RCC 7860 (cell line): ENCODE data around the gene MINDY4.

Experiments
- DNase-seq: peaks from one replicate; pipeline ENCODE4 v3.0.0-alpha.2; 2015; ENCODE audit warnings: low spot score
- FAIRE-seq: peaks from 2 replicates; lab custom pipeline; 2012; peaks lifted over from hg19 to GRCh38; lab: Jason Lieb, UNC

Gene MINDY4

DNA sequence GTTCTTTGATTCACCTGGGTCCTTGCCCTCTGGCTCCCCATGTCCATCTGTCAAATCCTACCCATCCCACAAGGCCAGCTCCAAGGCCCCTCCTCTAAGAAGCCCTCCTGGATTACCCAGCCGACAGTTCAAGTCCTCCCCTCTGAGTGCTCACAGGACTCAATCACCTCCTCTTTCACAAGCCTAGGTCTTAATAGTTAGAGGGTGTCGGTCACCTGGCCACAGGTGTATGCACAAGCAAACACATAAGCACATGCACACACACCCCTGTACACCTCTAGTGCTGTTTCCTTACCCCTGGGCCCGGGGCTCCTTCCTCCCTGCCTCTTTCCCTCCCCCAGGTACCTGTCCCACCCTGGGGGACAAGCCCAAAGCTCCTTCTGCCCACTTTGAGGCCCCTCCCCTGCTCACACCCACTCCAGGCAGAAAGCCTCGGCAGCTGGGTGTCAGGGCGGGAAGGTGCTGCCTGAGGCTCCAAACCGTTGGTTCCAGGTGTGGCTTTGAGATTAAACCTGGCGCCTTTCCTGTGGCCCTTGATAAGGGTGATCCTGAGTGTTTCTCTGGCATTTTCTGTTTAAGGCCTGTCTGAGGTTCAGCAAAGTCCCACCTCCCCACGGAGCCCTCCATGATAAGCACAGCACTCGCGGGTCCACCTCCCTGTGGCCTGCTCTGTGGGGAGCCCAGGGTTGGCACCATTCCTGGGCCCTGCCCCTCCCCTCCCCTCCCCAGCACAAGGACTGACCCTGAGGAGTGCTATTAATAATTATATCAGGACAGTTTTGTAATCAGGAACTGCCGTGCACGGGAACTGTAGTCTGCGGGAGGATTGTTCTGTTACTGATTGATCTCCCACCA lies 125.8 kb downstream of the MINDY4 start:
- FAIRE-seq (no peak), DNase-seq (no peak)

DNA sequence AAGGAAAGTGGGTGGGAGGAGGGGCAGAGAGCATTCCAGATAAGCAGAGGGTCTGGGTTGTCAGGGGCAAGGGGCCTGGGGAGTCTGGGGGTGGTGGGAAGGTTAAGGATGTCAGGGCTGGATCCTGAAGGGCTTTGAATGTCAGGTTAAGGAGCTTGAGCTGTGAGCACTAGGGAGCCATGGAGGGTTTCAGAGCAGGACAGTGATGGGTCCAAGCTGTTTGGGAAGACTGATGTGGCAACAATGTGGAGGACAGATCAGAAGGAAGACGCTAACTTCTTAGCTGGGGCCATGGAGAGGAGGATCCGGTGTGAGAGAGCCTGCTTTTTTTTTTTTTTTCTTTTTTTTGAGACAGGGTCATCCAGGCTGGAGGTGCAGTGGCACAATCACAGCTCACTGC lies 126.6 kb downstream of the MINDY4 start:
- DNase-seq (no peak), FAIRE-seq (no peak)

DNA sequence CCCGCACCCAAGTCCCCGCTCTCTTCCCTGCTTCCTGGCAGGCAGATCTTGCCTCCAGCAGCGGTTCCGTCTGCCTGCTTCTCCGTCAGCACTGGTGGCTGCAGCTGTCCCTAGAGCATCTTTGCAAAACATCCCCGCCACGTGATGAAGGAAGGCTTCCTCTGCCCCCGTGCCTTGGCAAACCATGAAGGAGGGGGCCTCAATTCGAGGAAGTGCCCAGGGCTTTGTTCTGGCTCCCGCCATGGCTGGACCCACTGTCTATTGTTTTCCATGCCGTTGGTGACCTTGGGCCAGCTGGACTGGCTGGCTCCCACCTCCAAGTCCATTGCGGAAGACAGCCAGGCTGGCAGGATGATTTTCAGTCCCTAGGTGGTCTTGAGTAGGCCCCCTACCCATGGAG lies 127.2 kb downstream of the MINDY4 start:
- no peak for FAIRE-seq
- no peak for DNase-seq

DNA sequence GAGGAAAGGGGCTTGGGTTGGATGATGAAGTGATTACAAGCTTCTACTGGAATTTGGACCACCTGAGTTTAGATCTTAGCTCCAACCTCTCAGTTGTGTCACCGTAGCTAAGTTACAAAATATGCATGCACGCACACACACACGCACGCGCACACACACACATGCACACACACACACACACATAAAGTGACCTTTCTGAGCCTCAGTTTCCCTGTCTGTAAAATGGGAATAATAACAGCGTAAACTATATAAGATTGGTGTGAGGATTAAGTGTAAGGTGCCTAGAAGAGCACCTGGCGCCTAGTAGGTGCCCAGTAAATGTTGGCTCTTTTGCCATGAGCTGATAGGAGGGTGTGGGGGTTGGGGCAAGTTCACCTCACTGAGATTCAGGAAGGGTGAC lies 127.8 kb downstream of the MINDY4 start:
- no peak for FAIRE-seq

DNA sequence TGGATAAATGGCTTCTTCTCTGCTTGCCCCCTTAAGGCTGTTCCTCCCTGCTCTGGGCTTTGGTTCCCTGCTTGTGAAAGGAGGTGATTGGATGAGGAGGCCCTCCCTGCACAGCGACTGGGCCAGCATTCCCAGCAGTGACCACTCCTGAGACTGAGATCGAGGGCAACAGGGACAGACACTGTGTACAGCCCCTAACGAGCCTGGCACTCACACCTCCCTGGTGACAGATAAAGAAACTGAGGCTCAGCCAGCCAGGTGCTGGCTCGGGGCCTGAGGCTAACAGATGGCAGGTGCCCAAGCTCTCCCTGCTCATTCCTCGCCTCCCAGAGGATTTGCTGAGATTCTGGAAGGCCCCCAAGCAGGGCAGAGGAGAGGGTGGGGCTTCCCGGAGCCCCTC lies 128.4 kb downstream of the MINDY4 start:
- FAIRE-seq (no peak), DNase-seq (no peak)

More for the DNA sequence above, 127.8 kb downstream of the MINDY4 start:
- no peak for DNase-seq

DNA sequence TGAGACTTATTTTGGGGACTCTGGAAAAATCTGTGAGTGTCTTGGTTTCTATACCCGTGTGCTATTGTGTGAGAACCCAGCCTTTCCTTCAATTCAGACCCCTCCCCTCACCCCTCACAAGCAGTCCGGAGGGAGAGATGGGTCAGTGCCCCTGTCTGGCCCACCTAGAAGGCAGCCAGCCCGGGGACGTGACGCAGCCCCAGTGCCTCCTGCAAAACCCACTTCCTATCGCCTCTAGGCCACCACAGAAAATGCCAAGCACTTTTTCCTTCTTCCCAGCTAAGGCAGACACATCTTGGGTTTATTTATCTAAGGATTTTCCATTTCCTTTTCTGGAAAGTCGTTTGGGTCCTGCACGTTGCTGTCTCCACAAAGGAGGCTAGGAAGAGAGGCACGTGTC lies 128.8 kb downstream of the MINDY4 start:
- FAIRE-seq (no peak), DNase-seq (no peak)

DNA sequence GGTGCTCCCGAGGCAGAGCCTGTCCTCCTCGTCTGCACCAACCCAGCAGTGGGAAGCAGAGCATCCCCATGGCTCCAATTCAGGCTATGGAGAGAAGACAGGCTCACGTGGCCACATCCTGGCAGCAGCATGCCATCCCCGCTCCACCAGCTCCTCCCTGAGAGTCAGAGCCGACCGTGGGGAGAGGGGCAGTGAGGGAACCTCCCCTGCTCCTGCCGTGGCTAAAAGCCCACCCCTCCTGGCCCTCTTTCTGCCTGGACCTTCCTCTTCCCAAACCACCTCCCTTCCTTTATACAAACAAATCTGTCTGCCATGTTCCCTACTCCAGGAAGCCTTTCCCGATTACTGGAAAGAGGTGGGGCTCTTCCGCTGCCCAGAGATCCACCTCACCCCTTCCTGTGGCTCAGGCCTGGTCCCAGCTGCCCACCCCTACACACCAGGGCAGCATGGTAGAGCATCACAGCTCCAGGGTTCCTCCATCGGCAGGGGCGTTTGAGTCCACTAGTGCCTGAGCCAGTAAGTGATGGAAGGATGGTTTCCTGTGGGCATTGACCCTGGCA lies 129.7 kb downstream of the MINDY4 start:
- FAIRE-seq (no peak), DNase-seq (no peak)

DNA sequence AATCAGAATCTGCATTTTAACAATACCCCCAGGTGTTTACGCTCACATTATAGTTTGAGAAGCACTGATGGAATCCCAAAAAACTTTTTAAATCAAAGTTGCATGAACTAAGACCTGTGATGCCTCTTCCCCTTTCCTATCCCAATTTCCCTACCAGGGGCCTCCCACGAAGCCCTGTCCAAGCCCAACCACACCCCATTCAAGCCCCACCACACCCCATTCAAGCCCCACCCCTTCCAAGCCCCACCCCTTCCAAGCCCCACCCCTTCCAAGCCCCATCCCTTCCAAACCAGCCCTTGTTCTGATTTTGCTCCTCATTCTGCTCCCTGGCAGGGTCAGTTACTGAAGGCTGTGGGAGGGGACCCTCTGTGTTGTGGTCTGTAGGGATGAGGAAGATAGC lies 130.6 kb downstream of the MINDY4 start:
- no peak for DNase-seq
- FAIRE-seq, result no peak

DNA sequence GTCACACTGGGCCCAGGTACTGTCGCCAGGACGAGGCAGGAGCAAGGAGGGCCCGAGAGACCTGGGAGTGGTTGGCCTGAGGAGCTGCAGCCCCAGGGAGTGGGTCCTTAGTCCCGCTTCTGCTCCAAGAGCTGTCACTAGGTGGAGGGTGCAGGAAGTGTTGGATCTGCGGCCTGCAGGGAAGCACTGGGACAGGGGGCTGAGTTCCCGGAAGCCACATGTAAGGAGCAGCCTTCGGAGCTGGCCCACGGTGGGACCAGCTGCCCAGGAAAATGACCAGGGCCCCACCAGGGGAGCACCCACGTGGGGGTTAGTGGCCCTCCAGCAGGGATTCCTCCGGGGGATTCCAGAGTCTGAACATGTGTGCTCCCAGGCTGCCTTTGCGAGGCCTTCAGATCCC lies 131.2 kb downstream of the MINDY4 start:
- DNase-seq (no peak), FAIRE-seq (no peak)

DNA sequence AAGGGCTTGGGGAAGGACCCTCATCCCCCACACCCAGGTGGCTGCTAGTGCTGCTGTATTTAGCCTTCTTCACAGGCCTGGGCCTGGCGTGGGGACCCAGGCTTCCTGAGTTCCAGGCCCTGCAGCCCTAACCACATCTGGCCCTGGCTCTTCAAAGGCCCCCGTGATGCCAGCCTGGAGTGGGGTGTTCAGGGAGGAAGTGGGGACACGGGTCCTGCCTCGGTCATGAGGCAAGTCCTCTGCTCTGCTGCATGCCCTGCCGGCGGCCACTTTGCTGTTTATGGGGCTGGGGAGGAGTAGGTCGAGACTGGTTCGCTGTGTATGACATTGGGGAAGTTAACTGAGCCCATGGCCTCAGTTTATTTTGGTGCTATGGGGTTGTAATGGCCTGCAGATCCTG lies 131.9 kb downstream of the MINDY4 start:
- no peak for FAIRE-seq
- no peak for DNase-seq

DNA sequence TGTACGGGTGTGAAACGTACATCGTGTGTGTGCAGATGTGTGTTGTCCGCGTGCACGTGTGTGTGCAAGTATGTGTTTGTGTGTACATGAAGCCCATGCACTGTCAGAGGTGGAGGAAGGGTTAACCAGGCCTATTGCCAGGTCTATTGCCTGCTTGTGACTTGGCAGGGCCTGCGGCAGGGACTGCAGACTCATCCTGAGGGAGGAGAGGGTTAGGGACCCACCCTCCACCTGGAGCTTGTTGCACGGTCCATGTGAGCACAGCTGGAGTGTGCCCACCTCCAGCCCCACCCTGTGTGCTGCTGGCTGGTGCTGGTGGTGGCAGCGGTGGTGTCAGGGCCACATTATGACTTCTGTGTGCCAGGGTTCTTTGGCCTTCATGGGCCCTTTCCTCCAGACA lies 133.3 kb downstream of the MINDY4 start:
- DNase-seq (no peak), FAIRE-seq (no peak)

DNA sequence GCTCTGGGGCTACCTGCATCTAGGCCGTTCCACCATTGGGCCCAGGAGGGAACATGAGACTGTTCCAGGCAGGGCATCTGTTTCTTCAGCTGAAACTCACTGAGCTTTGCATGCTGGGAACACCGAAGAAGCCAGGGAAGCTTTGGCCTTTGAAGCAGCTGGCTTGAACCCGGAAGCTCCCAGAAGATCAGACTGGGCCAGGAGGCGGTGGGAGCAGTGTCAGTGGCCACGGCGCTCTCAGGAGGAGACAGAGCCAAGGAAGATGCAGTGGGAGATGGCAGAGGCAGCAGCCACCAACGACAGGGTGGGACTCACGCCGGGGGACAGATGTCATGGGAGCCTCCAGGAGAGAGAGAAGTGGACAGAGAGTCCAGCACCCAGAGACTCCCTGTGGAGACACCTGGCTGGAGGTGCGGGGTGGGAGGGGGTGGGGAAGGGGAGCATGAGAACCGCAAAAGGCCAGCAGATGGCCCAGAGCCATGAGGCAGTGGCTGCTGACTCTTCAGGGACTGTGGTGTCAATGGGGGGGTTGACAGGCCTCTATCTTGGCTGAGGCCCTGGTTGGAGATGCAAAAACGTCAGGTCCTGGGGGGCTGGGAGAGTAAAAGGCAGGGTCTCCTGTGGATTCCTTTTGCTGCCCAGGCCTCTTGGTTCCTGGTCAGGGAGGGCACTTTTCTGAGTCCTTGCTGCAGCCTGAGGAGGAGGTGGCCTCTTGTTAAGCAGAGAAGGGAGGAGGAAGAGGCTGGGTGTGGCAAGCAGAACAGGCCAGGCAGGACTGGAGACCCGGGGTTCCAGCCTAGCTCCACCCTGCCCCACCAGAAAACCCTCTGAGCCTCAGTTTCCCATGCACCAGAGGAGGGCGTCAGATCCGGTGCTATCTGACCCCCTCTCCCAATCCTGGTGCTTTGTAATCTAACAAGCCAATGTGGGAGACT lies 134.1 kb downstream of the MINDY4 start:
- FAIRE-seq, result no peak
- DNase-seq, result no peak

DNA sequence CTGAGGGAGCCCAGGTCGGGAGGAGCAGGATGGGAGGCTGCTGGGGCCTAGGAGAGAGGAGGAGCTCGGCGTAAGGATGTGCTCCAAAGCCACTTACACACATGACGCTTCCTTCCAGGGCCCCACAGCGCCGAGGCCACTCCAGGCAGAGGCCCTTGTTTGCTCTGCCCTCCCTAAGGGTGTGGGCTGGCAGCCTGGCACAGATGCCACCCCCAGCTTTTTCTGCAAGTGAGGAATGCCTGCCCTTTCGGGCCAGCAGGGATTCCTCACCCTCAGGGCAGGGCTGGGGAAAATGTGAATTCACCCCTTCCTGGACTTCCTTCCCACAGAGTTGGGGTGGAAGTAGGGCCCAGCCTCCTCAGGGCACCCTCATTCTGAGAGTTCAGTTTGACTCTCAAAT lies 134.8 kb downstream of the MINDY4 start:
- FAIRE-seq (no peak), DNase-seq (no peak)

DNA sequence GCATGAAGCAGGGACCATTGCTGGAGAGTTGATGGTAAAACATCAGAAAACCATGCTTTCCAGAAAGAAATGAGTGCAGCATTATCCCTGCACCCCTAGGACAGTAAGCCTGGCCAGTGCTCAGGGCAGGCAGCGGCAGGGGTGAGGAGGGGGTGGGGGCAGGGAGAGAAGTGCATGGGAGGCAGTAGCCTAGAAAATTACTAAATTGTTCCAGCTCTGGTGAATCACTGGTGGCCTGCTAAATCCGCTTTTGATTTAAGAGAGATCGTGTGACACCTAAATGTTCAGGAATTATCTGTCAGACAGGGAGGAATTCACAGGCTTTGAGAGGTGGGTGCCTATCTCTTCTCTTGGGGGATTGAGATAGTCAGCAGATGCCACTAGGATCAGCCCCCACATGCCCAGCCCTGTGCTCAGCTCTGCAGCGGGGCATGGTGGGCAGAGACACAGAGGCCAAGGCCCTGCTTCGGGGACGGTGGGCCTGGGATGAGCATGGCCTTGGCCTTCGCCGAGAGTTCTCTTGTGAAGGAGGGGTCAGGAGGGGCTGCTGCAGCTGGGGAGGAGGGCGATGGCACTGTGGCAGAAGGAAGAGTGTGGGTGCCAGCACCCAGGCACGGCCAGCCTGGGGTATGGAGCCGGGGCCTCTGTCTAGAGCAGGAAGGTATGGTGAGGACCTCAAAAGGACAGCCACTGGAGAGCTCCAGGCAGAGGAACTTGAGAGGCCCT lies 135.5 kb downstream of the MINDY4 start:
- DNase-seq (no peak), FAIRE-seq (no peak)

DNA sequence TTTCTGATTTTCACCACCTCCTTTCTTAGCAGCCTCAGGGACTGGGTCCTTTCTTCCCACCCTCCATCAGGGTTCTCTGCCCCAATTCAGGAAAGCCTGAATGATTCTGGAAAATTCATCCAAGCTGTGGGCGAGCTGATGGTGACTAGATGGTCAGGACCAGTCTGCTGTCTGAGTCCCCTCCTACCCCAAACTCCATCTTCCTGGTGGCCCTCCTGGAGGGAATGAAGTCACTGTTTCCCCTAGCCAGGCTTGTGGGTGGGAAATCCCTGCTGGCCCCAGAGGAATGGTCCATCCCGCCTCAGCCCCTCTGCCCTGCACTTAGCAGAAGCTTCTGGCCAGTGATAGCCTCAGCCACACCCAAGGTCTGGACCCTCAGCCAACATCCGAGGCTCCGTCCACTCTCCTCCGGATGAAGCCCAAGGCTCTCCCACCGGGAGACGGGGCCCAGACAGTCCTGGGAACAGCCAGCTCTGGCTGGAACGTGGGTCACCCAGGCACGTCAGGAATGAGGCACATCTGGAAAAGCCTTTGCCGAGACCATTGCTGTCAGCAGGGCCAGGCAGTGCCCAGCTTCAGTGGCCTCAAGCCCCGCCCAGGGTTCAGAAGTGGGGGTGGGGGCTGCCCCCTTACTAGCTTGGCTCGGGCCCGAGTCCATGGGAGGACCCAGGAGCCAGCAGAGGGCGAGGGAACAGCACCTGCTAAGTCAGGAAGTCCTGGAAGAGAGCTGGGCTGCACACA lies 136.5 kb downstream of the MINDY4 start:
- no peak for DNase-seq
- no peak for FAIRE-seq

DNA sequence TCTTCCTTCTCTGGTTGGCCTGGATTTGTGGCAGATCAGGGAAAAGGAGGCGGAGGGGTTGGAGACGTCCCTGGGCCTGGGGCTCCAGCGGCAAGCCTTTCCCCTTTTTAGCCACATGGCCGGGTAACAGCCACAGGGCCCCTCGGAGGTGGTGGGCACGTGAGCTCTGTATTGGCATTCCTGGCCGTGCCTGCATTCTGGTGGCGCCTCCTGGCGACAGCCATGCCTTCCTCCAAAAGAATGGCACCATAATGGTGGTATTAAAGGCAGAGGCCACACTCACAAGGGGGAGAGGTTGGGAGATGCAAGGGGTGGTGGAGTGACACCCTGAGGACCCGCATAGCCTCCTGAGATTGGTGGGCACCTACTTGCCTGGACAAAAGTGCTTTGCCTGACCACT lies 137.5 kb downstream of the MINDY4 start:
- no peak for DNase-seq
- FAIRE-seq, result no peak

DNA sequence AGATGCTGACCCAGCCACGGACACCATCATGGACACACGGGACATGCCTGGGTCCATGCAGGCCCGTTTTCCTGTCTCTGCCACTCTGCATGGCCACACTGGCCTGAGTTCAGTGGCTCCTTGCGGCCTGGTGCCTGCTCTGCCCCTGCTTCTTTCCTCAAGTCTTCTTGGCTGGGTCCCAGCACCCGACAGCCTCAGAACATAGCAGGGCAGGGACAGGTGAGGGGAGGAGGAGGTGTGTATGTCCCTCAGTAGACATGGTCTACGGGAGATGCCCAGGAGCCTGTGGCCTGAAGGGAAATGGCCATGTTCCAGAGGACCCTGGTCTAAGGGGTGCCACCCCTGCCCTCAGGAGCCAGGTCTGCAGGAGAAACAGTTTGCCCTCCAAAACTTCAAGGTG lies 138.2 kb downstream of the MINDY4 start:
- no peak for DNase-seq
- FAIRE-seq, result no peak

DNA sequence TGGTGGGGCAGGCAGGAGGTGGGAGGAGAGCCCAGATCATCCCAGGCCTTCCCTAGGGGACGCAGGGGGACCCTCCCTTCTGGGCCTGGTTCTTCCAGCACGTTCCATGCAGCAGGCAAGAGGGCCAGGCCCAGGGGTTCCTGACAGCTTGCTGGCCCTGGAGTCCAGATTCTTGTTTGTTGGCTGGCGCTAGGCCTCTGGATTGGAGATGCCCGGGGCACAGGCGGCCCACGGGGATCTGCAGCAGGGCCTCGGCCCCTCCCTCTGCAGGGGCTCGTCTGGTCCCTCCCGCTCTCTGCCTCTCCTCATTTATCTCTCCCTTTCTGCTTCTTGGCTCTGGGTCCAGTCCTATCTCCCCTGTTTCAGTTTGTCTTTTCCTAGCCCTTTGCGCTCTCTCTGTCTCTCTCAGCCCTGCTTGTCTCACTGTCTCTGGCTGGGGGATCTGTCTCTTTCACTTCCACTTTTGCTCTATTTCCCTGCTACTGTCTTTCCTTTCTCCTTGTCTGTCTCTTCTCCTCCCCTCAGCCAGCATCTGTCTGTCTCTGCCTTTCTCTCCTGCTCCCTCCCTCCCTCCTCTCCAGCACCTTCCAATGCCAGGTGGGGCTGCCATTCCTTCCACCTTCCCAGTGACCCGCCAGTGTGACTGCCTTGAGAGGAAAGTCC lies 139.3 kb downstream of the MINDY4 start:
- no peak for FAIRE-seq

DNA sequence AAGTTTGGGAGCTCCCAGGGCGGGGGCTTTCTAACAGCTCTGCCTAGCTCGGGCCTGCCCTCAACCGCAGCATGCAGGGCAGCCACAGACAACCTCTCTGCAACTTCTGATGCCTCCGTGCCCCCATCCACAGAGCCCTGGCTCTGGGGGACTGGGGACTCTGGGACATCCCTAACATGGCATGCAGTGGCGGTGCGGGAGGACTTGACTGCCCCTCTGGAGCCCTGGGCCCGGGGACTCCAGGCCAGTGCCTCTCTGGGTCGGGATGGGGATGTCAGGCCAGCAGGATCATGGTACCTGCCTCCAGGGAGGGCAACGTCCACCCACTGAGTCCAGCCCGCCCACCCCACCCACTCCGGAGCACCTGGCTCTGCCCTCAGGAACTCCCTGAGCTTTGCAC lies 139.9 kb downstream of the MINDY4 start:
- no peak for DNase-seq

More for the DNA sequence above, 139.3 kb downstream of the MINDY4 start:
- DNase-seq, result no peak

DNA sequence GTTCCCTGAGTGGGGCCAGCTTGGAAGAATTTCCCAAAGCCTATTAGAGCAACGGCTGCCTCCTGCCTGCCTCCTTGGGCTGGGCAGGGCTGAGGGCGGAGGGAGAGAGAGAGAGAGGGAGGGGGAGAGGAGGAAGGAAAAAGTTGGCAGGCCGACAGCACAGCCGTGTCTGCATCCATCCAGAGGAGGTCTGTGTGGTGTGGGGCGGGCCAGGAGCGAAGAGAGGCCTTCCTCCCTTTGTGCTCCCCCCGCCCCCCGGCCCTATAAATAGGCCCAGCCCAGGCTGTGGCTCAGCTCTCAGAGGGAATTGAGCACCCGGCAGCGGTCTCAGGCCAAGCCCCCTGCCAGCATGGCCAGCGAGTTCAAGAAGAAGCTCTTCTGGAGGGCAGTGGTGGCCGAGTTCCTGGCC lies 140.3 kb downstream of the MINDY4 start, which contains the start of gene AQP1:
TSS of gene AQP1 (plus strand) at position 293 of the 409 bp plus-strand sequence. CDS start at position 350, 57 bp downstream.
- FAIRE-seq (no peak), DNase-seq (no peak)

More for the DNA sequence above, 139.9 kb downstream of the MINDY4 start:
- FAIRE-seq, result no peak
